Esophagus (tissue), 2 donors: ENCODE data around the gene PDE3A. TPM values are rescaled to one million over a fixed set of nuclear protein-coding genes. Genes with fewer than 3 reads are reported as not detected.
"Not testable (repeated sequence)": the region's sequence is repeated elsewhere in the genome, so short reads cannot be mapped to it uniquely, and the experiment has no call there.

Experiments
- H3K27ac ChIP-seq, 2 donors: one replicate each; pipeline ENCODE4 v1.5.1; 2013; ENCODE audit warnings: low read depth in 2 of 2, mild to moderate bottlenecking in 2 of 2, inconsistent platforms in 1 of 2, low read length in 1 of 2, moderate library complexity in 1 of 2
- H3K27me3 ChIP-seq, 2 donors: one replicate each; pipeline ENCODE4 v1.6.1; 2013; ENCODE audit warnings: low read length in 2 of 2, control low read depth in 1 of 2, mild to moderate bottlenecking in 1 of 2; ENCODE audit not compliant: insufficient read depth in 2 of 2, control insufficient read depth in 1 of 2
- H3K36me3 ChIP-seq, 2 donors: one replicate each; pipeline ENCODE4 v1.6.1; 2013; ENCODE audit warnings: low read length in 1 of 2; ENCODE audit not compliant: control insufficient read depth in 2 of 2, insufficient read depth in 2 of 2
- H3K4me1 ChIP-seq, 2 donors: one replicate each; pipeline ENCODE4 v1.6.1; 2013; ENCODE audit warnings: low read length in 1 of 2; ENCODE audit not compliant: control insufficient read depth in 2 of 2, insufficient read depth in 2 of 2
- H3K4me3 ChIP-seq, 2 donors: one replicate each; pipeline ENCODE4 v1.5.1; 2013; ENCODE audit warnings: low read length in 2 of 2, mild to moderate bottlenecking in 2 of 2, low read depth in 1 of 2, moderate library complexity in 1 of 2
- H3K9me3 ChIP-seq, 2 donors: one replicate each; pipeline ENCODE4 v1.6.1; 2013; ENCODE audit warnings: mild to moderate bottlenecking in 2 of 2, low read depth in 1 of 2, low read length in 1 of 2, moderate library complexity in 1 of 2; ENCODE audit not compliant: control insufficient read depth in 2 of 2, insufficient read depth in 1 of 2
- WGBS, 2 donors: extraction: QIAGEN DNeasy Blood & Tissue Kit; methylation state at CpG; one replicate each; pipeline ENCODE4 v1.1.7; 2013; 5-methylcytosine and 5-hydroxymethylcytosine counted together
- polyA plus RNA-seq, 2 donors: library from polyadenylated mRNA; stranded (reverse); fragments of 200-250 nt; gene quantifications; one replicate each; pipeline ENCODE4 v1.2.3, GENCODE V29; 2013
- donor health status: healthy with polysubstance abuse.
- donor health status: Bipolar disorder and iron deficiency.

The PDE3A gene
- polyA plus RNA-seq, 2 donors, result 0.53 to 1.0 TPM

DNA sequence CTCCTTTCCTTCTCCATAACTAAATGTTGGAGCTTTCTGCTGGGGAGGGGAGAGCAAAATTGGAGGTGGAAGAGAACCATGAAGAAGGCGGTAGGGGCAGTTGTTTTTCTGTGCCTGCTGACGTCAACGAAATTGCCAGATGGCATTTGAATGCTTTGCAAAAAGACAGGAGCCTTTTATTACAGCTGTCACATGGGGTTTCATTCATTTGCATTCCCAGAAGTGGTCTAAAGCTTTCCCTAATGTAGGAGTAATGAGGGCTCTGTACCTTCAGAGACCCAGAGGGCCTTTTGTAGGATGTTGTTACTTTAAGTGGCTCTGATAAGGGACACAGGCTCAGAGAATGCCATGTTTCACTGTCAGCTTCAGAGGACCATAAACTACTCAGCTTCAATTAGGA is 219.7 kb downstream of the PDE3A start:
- no peak overlapping the region for H3K4me3 ChIP-seq
- H3K27me3 ChIP-seq, result no peaks in the 10 kb centered on the region
- no peak overlapping the region for H3K27ac ChIP-seq
- no peaks in the 10 kb centered on the region for H3K9me3 ChIP-seq
- WGBS, 2 donors, result 68 to 77% methylated on average over 3 of the region's 3 CpGs
- H3K4me1 ChIP-seq, result no peaks in the 10 kb centered on the region
- H3K36me3 ChIP-seq, result no peaks in the 10 kb centered on the region

DNA sequence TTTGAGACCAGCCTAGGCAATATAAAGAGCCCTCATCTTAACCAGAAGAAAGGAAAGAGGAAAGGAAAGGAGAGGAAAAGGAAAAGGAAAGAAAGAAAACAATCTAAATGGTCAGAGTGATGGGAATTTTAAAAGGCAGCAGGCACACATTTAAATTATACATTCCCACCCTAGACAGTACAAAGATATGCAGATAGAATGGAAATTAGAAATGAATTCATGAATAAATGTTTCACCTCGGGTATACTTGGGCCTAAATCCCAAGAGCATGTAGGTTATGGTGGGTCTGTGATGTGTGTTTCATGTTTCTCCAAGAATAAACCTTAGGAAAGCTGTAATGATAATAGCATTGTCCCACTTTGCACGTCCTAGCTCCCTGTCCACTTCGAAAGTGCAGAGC is 222.2 kb downstream of the PDE3A start:
- Histone ChIP-seq H3K4me1 (no peaks in the 10 kb centered on the region), H3K27me3 (no peaks in the 10 kb centered on the region), H3K4me3 (no peak overlapping the region), H3K9me3 (no peaks in the 10 kb centered on the region), H3K27ac (no peak overlapping the region), H3K36me3 (no peaks in the 10 kb centered on the region)
- WGBS, 2 donors, result 77 to 80% methylated on average over 3 of the region's 3 CpGs

DNA sequence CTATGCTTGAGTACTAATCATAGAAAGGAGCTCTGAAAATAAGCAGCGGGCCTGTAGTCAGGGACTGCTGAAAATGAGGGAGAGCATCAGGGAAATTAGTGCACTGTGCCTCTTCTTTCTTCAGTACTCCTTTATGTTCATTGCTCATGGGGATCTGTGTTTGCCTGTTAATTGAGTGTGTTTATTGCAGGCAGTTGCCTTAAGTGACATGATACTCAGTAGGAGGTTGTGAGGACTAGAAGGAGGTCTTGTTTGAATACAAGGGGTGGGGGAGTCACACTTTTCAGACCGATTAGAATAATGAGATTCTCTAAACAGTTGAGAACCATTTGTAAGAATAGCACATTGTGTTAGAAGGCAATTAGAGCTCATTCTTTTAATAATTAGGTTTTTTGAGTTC is 224.2 kb downstream of the PDE3A start:
- Histone ChIP-seq H3K4me3 (no peak overlapping the region), H3K27ac (no peak overlapping the region), H3K4me1 (no peaks in the 10 kb centered on the region), H3K36me3 (no peaks in the 10 kb centered on the region), H3K9me3 (no peaks in the 10 kb centered on the region), H3K27me3 (no peaks in the 10 kb centered on the region)
- WGBS, 2 donors, result 75 to 81% methylated on average over 2 of the region's 2 CpGs

DNA sequence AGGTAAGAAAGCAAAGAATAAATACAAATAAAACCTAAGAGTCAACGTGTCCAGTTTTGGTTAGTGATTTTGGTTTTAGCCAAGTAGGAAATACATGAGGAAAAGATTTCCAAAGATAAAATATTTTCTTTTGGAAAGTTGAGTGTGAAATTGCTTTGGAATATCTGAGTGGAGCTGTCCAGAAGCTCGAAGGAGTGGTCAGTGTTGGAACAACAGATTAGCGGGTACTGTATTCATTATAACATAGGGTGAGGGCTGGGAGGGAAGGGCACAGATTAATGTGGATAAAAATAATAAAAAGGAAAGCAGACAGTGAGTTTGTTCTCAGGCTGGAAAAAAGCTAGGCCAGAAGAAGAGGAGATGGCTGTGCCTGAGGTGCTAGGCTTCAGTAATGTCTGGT is 225.3 kb downstream of the PDE3A start:
- 68% methylated on average over 3 of the region's 3 CpGs for WGBS, 2 donors
- Histone ChIP-seq H3K4me1 (no peaks in the 10 kb centered on the region), H3K4me3 (no peak overlapping the region), H3K9me3 (no peaks in the 10 kb centered on the region), H3K36me3 (no peaks in the 10 kb centered on the region), H3K27ac (no peak overlapping the region), H3K27me3 (no peaks in the 10 kb centered on the region)

DNA sequence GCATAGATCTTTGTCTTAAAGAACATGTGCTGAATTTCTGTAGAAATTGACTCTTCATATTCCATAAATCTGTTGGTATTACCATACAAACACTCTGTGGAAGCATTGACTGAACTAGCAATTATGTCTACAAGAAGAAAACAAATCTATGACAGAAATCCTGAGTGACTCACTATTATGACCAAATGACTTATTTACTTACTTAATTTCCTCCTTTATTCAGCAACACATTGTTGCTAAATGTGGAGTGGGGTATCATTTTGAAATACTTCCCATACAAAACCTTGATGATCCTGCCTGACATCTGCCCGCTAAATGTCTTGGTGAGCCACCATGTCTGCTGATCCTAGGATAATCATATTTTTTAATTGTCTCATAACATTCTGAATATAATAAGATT is 227.7 kb downstream of the PDE3A start:
- 0 to 23% methylated on average over 1 of the region's 1 CpG for WGBS, 2 donors
- no peak overlapping the region for H3K4me3 ChIP-seq
- no peak overlapping the region for H3K27ac ChIP-seq
- H3K9me3 ChIP-seq, result no peaks in the 10 kb centered on the region
- H3K4me1 ChIP-seq, result no peaks in the 10 kb centered on the region
- no peaks in the 10 kb centered on the region for H3K27me3 ChIP-seq
- no peaks in the 10 kb centered on the region for H3K36me3 ChIP-seq

DNA sequence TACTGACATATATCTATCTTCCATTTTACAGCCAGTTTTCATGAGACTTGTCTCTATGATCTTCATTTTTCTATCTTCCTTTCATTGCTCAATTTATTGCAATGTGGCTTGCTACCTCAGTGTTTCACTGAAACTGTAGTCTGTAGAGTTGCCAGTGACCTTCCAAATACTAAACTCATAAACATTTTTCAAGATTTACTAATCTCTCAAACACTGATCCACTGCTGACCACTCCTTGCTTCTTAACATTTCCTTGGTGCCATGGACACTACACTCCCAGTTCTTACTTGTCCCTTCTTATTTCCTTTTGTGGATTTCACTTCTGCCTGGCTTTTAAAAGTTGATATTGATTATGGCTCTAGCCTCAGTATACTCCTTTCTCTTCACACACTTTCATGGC is 231.4 kb downstream of the PDE3A start:
- Histone ChIP-seq H3K36me3 (no peaks in the 10 kb centered on the region), H3K27ac (no peak overlapping the region), H3K27me3 (no peaks in the 10 kb centered on the region), H3K9me3 (no peaks in the 10 kb centered on the region), H3K4me1 (no peaks in the 10 kb centered on the region), H3K4me3 (no peak overlapping the region)

DNA sequence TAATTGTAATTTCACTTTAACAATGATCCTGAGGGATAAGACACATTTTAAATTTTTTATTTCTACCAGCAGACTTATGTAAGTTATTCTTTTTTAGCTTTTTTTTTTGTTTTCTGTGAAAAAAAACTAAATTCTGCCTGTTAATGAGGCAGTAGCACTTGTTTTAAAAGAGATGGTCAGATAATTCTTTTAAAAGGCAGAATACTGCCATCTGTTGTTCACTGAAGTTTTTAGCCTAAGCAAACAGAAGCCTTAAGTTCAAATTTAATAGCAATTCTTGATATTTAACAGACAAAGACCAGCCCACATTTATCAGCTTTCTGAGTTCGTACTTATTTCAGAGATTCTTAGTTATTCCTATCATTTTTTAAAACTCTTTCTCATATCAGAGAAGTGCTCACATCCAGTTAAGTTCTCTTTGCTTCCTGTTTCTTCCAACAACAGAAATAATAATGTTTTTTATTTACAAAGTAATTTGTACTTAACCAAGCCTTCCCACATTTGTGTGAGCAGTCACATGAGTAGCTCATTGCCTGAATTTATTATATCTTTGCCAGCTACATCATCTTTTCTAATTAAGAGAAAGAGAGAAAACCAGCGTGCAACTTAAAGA is 233.4 kb downstream of the PDE3A start:
- no peaks in the 10 kb centered on the region for H3K36me3 ChIP-seq
- no peaks in the 10 kb centered on the region for H3K27me3 ChIP-seq
- no peaks in the 10 kb centered on the region for H3K9me3 ChIP-seq
- 45 to 56% methylated on average over 2 of the region's 2 CpGs for WGBS, 2 donors
- H3K27ac ChIP-seq, result no peak overlapping the region
- H3K4me3 ChIP-seq, result no peak overlapping the region
- no peaks in the 10 kb centered on the region for H3K4me1 ChIP-seq

DNA sequence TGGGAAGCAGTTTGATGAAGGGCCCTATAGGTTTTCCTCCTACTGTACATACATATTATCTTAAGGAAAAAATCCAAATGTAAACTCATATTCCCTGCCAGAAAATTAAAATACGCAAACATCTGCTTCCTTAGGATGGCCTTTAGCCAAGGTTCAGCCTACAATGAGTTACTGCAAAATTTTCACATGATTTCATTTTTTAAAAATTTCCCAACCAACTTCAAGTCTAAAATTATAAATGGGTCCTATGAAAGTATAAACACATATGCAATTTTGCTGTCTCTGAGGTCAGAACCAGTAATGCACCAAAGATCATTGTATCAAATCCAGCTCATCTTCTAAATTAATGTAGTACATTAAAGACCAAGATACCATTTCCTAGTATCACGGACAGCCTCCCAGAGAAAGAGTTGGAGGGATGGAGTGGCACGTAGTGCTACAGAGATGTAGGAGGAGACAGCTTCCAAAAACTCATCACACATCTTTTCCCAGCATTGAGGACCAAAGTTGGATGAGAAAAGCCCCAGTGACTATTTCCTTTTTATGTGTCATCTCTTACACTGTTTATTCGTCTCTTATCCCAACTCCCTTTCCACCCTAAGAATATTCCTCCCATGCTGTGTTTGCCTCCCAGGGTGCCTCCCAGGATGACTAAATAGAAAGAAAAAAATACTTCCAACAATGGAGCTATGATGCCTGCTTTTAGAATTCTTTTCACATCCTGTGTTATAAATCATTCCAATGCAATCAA is 234.5 kb downstream of the PDE3A start:
- Histone ChIP-seq H3K36me3 (no peaks in the 10 kb centered on the region), H3K27me3 (no peaks in the 10 kb centered on the region), H3K4me3 (no peak overlapping the region), H3K9me3 (no peaks in the 10 kb centered on the region), H3K27ac (peak overlapping the region in 1 of 2 donors; percentile 49), H3K4me1 (no peaks in the 10 kb centered on the region)
- WGBS, 2 donors, result 49% methylated on average over 4 of the region's 4 CpGs

DNA sequence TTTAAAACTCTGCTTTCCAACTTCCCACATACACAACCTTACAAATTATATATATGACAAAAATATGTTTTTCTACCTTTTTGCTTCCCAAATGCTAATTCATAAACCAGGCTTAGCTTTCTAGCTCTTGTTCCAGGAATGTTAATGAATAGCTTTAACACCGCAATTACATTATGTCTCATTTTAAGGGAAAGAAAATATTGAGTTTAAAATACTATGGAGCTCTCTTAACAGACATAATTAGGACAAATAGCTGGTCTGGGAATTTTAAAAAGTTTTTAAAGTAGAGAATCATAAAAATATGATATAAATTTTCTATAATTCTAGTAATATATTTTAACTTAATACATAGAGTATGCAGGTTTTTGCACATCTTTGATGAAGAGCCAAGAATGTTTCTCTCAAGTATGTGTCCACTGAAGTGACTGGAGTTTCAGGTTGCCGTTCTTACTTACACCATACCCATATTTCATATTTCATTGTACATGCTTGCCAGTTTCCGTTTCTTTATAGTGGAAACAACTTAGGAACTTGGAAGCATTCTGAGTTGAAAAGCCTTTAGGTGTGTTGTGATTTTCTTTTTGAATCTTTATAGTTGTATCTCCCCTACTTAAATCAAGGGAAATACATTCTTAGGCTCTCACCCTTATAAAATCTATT is 236.2 kb downstream of the PDE3A start:
- no peaks in the 10 kb centered on the region for H3K9me3 ChIP-seq
- no peaks in the 10 kb centered on the region for H3K27me3 ChIP-seq
- no peaks in the 10 kb centered on the region for H3K36me3 ChIP-seq
- no peak overlapping the region for H3K4me3 ChIP-seq
- no peak overlapping the region for H3K27ac ChIP-seq
- no peaks in the 10 kb centered on the region for H3K4me1 ChIP-seq
- 56 to 70% methylated on average over 3 of the region's 3 CpGs for WGBS, 2 donors

DNA sequence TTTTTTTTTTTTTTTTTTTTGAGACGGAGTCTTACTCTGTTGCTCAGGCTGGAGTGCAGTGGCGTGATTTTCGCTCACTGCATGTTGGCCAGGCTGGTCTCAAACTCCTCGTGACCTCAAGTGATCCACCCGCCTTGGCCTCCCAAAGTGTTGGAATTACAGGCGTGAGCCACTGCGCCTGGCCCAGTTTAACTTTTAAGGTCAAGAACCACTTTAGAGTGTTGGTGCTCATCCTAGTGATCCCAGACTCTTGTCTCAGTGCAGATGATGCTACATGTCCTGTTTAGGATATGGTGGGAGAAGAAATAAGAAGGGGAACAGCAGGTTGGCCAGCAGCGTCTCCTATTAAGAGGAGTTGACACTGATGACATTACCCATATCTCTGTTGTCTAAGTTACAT is 246.7 kb downstream of the PDE3A start:
- not testable (repeated sequence) for H3K27ac ChIP-seq, H3K4me1 ChIP-seq, H3K4me3 ChIP-seq, H3K36me3 ChIP-seq, H3K27me3 ChIP-seq, H3K9me3 ChIP-seq
- WGBS, 2 donors, result 93 to 95% methylated on average over 7 to 8 of the region's 8 CpGs
